Stimulated activated naive CD8-positive, alpha-beta T cell treated with anti-CD3 and anti-CD28 coated beads, Interleukin-15, Interleukin-2, amounts not matched to agents 100 ng/mL and 50 ng/mL, for 24 hours (primary cell): Measurements from ENCODE around the gene SCN2A.

Experiments
- H3K27ac Mint-ChIP-seq: one replicate; pipeline ENCODE4 v1.8.0; 2021; ENCODE audit warnings: mild to moderate bottlenecking, mixed read lengths
- H3K27me3 Mint-ChIP-seq: one replicate; pipeline ENCODE4 v1.8.0; 2021; ENCODE audit warnings: mixed read lengths
- H3K36me3 Mint-ChIP-seq: one replicate; pipeline ENCODE4 v1.8.0; 2021; ENCODE audit warnings: low read depth, mixed read lengths
- H3K4me1 Mint-ChIP-seq: one replicate; pipeline ENCODE4 v1.8.0; 2021; ENCODE audit warnings: low read depth, mixed read lengths
- H3K4me3 Mint-ChIP-seq: one replicate; pipeline ENCODE4 v1.8.0; 2021; ENCODE audit warnings: mild to moderate bottlenecking, mixed read lengths
- H3K9me3 Mint-ChIP-seq: one replicate; pipeline ENCODE4 v1.8.0; 2021; ENCODE audit warnings: mixed read lengths

Gene SCN2A

GRCh38 chr2:165401285-165401852, 162.2 kb downstream of the SCN2A start:
- Mint-ChIP-seq H3K36me3 (no peaks in the 10 kb centered on the region), H3K4me3 (no peak overlapping the region), H3K4me1 (peaks cover 15% of the 10 kb centered on the region), H3K27me3 (peaks cover 20% of the 10 kb centered on the region), H3K9me3 (no peaks in the 10 kb centered on the region), H3K27ac (no peak overlapping the region)

- Mint-ChIP-seq H3K27ac (no peak overlapping the region), H3K36me3 (no peaks in the 10 kb centered on the region), H3K27me3 (peaks cover 20% of the 10 kb centered on the region), H3K4me3 (no peak overlapping the region), H3K4me1 (peaks cover 15% of the 10 kb centered on the region), H3K9me3 (no peaks in the 10 kb centered on the region)
Observed at GRCh38 chr2:165402162-165402561, 162.9 kb downstream of the SCN2A start.

- Mint-ChIP-seq H3K27ac (no peak overlapping the region), H3K9me3 (no peaks in the 10 kb centered on the region), H3K4me3 (no peak overlapping the region), H3K4me1 (no peaks in the 10 kb centered on the region), H3K27me3 (peaks cover 11% of the 10 kb centered on the region), H3K36me3 (no peaks in the 10 kb centered on the region)
Observed at GRCh38 chr2:165406173-165406572, 167.0 kb downstream of the SCN2A start.

GRCh38 chr2:165407466-165407865, 168.3 kb downstream of the SCN2A start:
- peaks cover 5% of the 10 kb centered on the region for H3K27me3 Mint-ChIP-seq
- H3K9me3 Mint-ChIP-seq, result no peaks in the 10 kb centered on the region
- no peaks in the 10 kb centered on the region for H3K36me3 Mint-ChIP-seq
- no peaks in the 10 kb centered on the region for H3K4me1 Mint-ChIP-seq
- H3K4me3 Mint-ChIP-seq, result no peak overlapping the region
- H3K27ac Mint-ChIP-seq, result no peak overlapping the region

GRCh38 chr2:165408186-165408585, 169.0 kb downstream of the SCN2A start:
- peaks cover 5% of the 10 kb centered on the region for H3K27me3 Mint-ChIP-seq
- no peak overlapping the region for H3K27ac Mint-ChIP-seq
- no peaks in the 10 kb centered on the region for H3K36me3 Mint-ChIP-seq
- no peaks in the 10 kb centered on the region for H3K4me1 Mint-ChIP-seq
- no peak overlapping the region for H3K4me3 Mint-ChIP-seq
- no peaks in the 10 kb centered on the region for H3K9me3 Mint-ChIP-seq

GRCh38 chr2:165410276-165410675, 171.1 kb downstream of the SCN2A start:
- H3K4me1 Mint-ChIP-seq, result no peaks in the 10 kb centered on the region
- H3K4me3 Mint-ChIP-seq, result no peak overlapping the region
- H3K36me3 Mint-ChIP-seq, result no peaks in the 10 kb centered on the region
- H3K9me3 Mint-ChIP-seq, result no peaks in the 10 kb centered on the region
- H3K27ac Mint-ChIP-seq, result no peak overlapping the region
- no peaks in the 10 kb centered on the region for H3K27me3 Mint-ChIP-seq

- H3K4me3 Mint-ChIP-seq, result no peak overlapping the region
- no peaks in the 10 kb centered on the region for H3K36me3 Mint-ChIP-seq
- H3K9me3 Mint-ChIP-seq, result no peaks in the 10 kb centered on the region
- peaks cover 15% of the 10 kb centered on the region for H3K27me3 Mint-ChIP-seq
- no peak overlapping the region for H3K27ac Mint-ChIP-seq
- no peaks in the 10 kb centered on the region for H3K4me1 Mint-ChIP-seq
Observed at GRCh38 chr2:165414187-165414586, 175.0 kb downstream of the SCN2A start.

GRCh38 chr2:165417009-165417408, 177.8 kb downstream of the SCN2A start:
- Mint-ChIP-seq H3K4me3 (no peak overlapping the region), H3K4me1 (no peaks in the 10 kb centered on the region), H3K27me3 (peaks cover 15% of the 10 kb centered on the region), H3K36me3 (no peaks in the 10 kb centered on the region), H3K9me3 (no peaks in the 10 kb centered on the region), H3K27ac (no peak overlapping the region)

- H3K4me3 Mint-ChIP-seq, result no peak overlapping the region
- H3K27me3 Mint-ChIP-seq, result peaks cover 15% of the 10 kb centered on the region
- H3K27ac Mint-ChIP-seq, result no peak overlapping the region
- no peaks in the 10 kb centered on the region for H3K4me1 Mint-ChIP-seq
- no peaks in the 10 kb centered on the region for H3K9me3 Mint-ChIP-seq
- H3K36me3 Mint-ChIP-seq, result no peaks in the 10 kb centered on the region
Observed at GRCh38 chr2:165420231-165420630, 181.0 kb downstream of the SCN2A start.

GRCh38 chr2:165423081-165423480, 183.9 kb downstream of the SCN2A start:
- H3K27me3 Mint-ChIP-seq, result peaks cover 5% of the 10 kb centered on the region
- H3K27ac Mint-ChIP-seq, result no peak overlapping the region
- H3K9me3 Mint-ChIP-seq, result no peaks in the 10 kb centered on the region
- H3K4me1 Mint-ChIP-seq, result no peaks in the 10 kb centered on the region
- no peaks in the 10 kb centered on the region for H3K36me3 Mint-ChIP-seq
- no peak overlapping the region for H3K4me3 Mint-ChIP-seq

- Mint-ChIP-seq H3K27ac (no peak overlapping the region), H3K4me3 (no peak overlapping the region), H3K36me3 (no peaks in the 10 kb centered on the region), H3K27me3 (no peaks in the 10 kb centered on the region), H3K9me3 (no peaks in the 10 kb centered on the region), H3K4me1 (no peaks in the 10 kb centered on the region)
Observed at GRCh38 chr2:165425556-165425955, 186.3 kb downstream of the SCN2A start.

GRCh38 chr2:165427686-165428085, 188.5 kb downstream of the SCN2A start:
- no peaks in the 10 kb centered on the region for H3K27me3 Mint-ChIP-seq
- H3K4me3 Mint-ChIP-seq, result no peak overlapping the region
- H3K4me1 Mint-ChIP-seq, result no peaks in the 10 kb centered on the region
- H3K36me3 Mint-ChIP-seq, result no peaks in the 10 kb centered on the region
- H3K27ac Mint-ChIP-seq, result no peak overlapping the region
- H3K9me3 Mint-ChIP-seq, result no peaks in the 10 kb centered on the region

GRCh38 chr2:165428926-165429325, 189.7 kb downstream of the SCN2A start:
- H3K9me3 Mint-ChIP-seq, result no peaks in the 10 kb centered on the region
- no peak overlapping the region for H3K27ac Mint-ChIP-seq
- no peaks in the 10 kb centered on the region for H3K27me3 Mint-ChIP-seq
- no peaks in the 10 kb centered on the region for H3K36me3 Mint-ChIP-seq
- H3K4me1 Mint-ChIP-seq, result no peaks in the 10 kb centered on the region
- no peak overlapping the region for H3K4me3 Mint-ChIP-seq

GRCh38 chr2:165431014-165431413, 191.8 kb downstream of the SCN2A start:
- Mint-ChIP-seq H3K9me3 (no peaks in the 10 kb centered on the region), H3K4me1 (no peaks in the 10 kb centered on the region), H3K36me3 (no peaks in the 10 kb centered on the region), H3K27me3 (no peaks in the 10 kb centered on the region), H3K27ac (no peak overlapping the region), H3K4me3 (no peak overlapping the region)

GRCh38 chr2:165432234-165432966, 193.2 kb downstream of the SCN2A start:
- Mint-ChIP-seq H3K9me3 (no peaks in the 10 kb centered on the region), H3K4me3 (no peak overlapping the region), H3K4me1 (no peaks in the 10 kb centered on the region), H3K27me3 (no peaks in the 10 kb centered on the region), H3K27ac (no peak overlapping the region), H3K36me3 (no peaks in the 10 kb centered on the region)
